ENCODE measurements around the gene ELMO1. TPM values are rescaled to one million over a fixed set of nuclear protein-coding genes. Genes with fewer than 3 reads are reported as not detected.

The ELMO1 gene
- total RNA-seq, 1 experiment from 2014 or later = 24.0 TPM

GRCh38 chr7:37061849-37062559 lies 386.7 kb downstream of the ELMO1 start:
- peak; percentile 36 for DNase-seq (ENCODE audit: low spot score)

GRCh38 chr7:37056234-37056912 lies 392.3 kb downstream of the ELMO1 start:
- DNase-seq (ENCODE audit: low spot score) = no peak

GRCh38 chr7:37054624-37055241 lies 393.9 kb downstream of the ELMO1 start:
- peak; percentile 79 for DNase-seq (ENCODE audit: low spot score)

GRCh38 chr7:37052705-37053104 lies 396.0 kb downstream of the ELMO1 start:
- peak; percentile 71 for DNase-seq (ENCODE audit: low spot score)

GRCh38 chr7:37050801-37051200 lies 397.9 kb downstream of the ELMO1 start:
- no peak for DNase-seq (ENCODE audit: low spot score)

- no peak for DNase-seq (ENCODE audit: low spot score)
Observed at GRCh38 chr7:37048674-37049073, 400.0 kb downstream of the ELMO1 start.

- no peak for DNase-seq (ENCODE audit: low spot score)
Observed at GRCh38 chr7:37047260-37047659, 401.4 kb downstream of the ELMO1 start.

GRCh38 chr7:37046531-37047079 lies 402.1 kb downstream of the ELMO1 start:
- DNase-seq (ENCODE audit: low spot score) = no peak

GRCh38 chr7:37045681-37046179 lies 402.9 kb downstream of the ELMO1 start:
- no peak for DNase-seq (ENCODE audit: low spot score)

- DNase-seq (ENCODE audit: low spot score) = no peak
Observed at GRCh38 chr7:37041461-37041860, 407.2 kb downstream of the ELMO1 start.

- DNase-seq (ENCODE audit: low spot score) = no peak
Observed at GRCh38 chr7:37040330-37040729, 408.3 kb downstream of the ELMO1 start.

GRCh38 chr7:37039131-37039749 lies 409.4 kb downstream of the ELMO1 start:
- DNase-seq (ENCODE audit: low spot score) = no peak

GRCh38 chr7:37038706-37039105 lies 410.0 kb downstream of the ELMO1 start:
- no peak for DNase-seq (ENCODE audit: low spot score)

GRCh38 chr7:37037286-37037685 lies 411.4 kb downstream of the ELMO1 start:
- no peak for DNase-seq (ENCODE audit: low spot score)

- no peak for DNase-seq (ENCODE audit: low spot score)
Observed at GRCh38 chr7:37035631-37036030, 413.0 kb downstream of the ELMO1 start.

- no peak for DNase-seq (ENCODE audit: low spot score)
Observed at GRCh38 chr7:37033141-37033540, 415.5 kb downstream of the ELMO1 start.

GRCh38 chr7:37032258-37032601 lies 416.4 kb downstream of the ELMO1 start:
- no peak for DNase-seq (ENCODE audit: low spot score)

GRCh38 chr7:37031571-37032257 lies 416.9 kb downstream of the ELMO1 start:
- peak; percentile 100 for DNase-seq (ENCODE audit: low spot score)

- no peak for DNase-seq (ENCODE audit: low spot score)
Observed at GRCh38 chr7:37028909-37029440, 419.7 kb downstream of the ELMO1 start.

GRCh38 chr7:37027557-37028341 lies 420.9 kb downstream of the ELMO1 start:
- no peak for DNase-seq (ENCODE audit: low spot score)

Data from A172 (cell line).